ENCODE data around the gene MRPL48. TPM values are rescaled to one million over a fixed set of nuclear protein-coding genes. Genes with fewer than 3 reads are reported as not detected.
"Not testable (repeated sequence)": the region's sequence is repeated elsewhere in the genome, so short reads cannot be mapped to it uniquely, and the experiment has no call there.

The MRPL48 gene
- total RNA-seq, 1 donor from 2014 or later = 35.6 TPM

GRCh38 chr11:73875840-73876239 is 88.2 kb downstream of the MRPL48 start:
- H3K4me3 ChIP-seq = peak overlapping the region; percentile 81
- peaks cover 29% of the 10 kb centered on the region for H3K36me3 ChIP-seq
- peaks cover 39% of the 10 kb centered on the region for H3K4me1 ChIP-seq
- peak overlapping the region; percentile 89 for H3K27ac ChIP-seq (replicated peaks)
- TF ChIP-seq, protein P1, sequence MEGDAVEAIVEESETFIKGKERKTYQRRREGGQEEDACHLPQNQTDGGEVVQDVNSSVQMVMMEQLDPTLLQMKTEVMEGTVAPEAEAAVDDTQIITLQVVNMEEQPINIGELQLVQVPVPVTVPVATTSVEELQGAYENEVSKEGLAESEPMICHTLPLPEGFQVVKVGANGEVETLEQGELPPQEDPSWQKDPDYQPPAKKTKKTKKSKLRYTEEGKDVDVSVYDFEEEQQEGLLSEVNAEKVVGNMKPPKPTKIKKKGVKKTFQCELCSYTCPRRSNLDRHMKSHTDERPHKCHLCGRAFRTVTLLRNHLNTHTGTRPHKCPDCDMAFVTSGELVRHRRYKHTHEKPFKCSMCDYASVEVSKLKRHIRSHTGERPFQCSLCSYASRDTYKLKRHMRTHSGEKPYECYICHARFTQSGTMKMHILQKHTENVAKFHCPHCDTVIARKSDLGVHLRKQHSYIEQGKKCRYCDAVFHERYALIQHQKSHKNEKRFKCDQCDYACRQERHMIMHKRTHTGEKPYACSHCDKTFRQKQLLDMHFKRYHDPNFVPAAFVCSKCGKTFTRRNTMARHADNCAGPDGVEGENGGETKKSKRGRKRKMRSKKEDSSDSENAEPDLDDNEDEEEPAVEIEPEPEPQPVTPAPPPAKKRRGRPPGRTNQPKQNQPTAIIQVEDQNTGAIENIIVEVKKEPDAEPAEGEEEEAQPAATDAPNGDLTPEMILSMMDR (IDR thresholded peaks at IDR 0.05; ENCODE audit: borderline replicate concordance) = no peak
- no peak for DNase-seq
- no peaks in the 10 kb centered on the region for H3K27me3 ChIP-seq (ENCODE audit: low read depth)
- H3K9me3 ChIP-seq (replicated peaks) = no peaks in the 10 kb centered on the region
- intact Hi-C loops (cut with micrococcal nuclease) = no loop called here

GRCh38 chr11:73876424-73877310 is 89.0 kb downstream of the MRPL48 start, which contains the start of the genes COA4 and PAAF1:
Gene COA4, minus strand, starts transcription at chr11:73876846. Its CDS starts 3,468 bp downstream, at chr11:73873378.
Gene PAAF1, plus strand, starts transcription at chr11:73876999. Its CDS starts 23 bp downstream, at chr11:73877022.
- peaks cover 39% of the 10 kb centered on the region for H3K4me1 ChIP-seq
- TF ChIP-seq, protein P1 (IDR thresholded peaks at IDR 0.05; ENCODE audit: borderline replicate concordance) = no peak
- no peaks in the 10 kb centered on the region for H3K27me3 ChIP-seq (ENCODE audit: low read depth)
- DNase-seq = peak; percentile 92
- peak within 1 kb of the TSS; percentile 89 for H3K27ac ChIP-seq (replicated peaks)
- H3K9me3 ChIP-seq (replicated peaks) = no peaks in the 10 kb centered on the region
- peaks cover 21% of the 10 kb centered on the region for H3K36me3 ChIP-seq
- H3K4me3 ChIP-seq = peak within 1 kb of the TSS; percentile 81
- intact Hi-C loops (cut with micrococcal nuclease) = no loop called here

- TF ChIP-seq, protein P1 (IDR thresholded peaks at IDR 0.05; ENCODE audit: borderline replicate concordance) = no peak
- Histone ChIP-seq H3K27me3 (ENCODE audit: low read depth) (no peaks in the 10 kb centered on the region), H3K27ac (replicated peaks) (no peak overlapping the region), H3K36me3 (peaks cover 9% of the 10 kb centered on the region), H3K4me1 (peaks cover 39% of the 10 kb centered on the region), H3K9me3 (replicated peaks) (no peaks in the 10 kb centered on the region), H3K4me3 (no peak overlapping the region)
- no peak for DNase-seq
- intact Hi-C loops (cut with micrococcal nuclease) = no loop called here
Observed at GRCh38 chr11:73878771-73879170, 91.1 kb downstream of the MRPL48 start.

DNA sequence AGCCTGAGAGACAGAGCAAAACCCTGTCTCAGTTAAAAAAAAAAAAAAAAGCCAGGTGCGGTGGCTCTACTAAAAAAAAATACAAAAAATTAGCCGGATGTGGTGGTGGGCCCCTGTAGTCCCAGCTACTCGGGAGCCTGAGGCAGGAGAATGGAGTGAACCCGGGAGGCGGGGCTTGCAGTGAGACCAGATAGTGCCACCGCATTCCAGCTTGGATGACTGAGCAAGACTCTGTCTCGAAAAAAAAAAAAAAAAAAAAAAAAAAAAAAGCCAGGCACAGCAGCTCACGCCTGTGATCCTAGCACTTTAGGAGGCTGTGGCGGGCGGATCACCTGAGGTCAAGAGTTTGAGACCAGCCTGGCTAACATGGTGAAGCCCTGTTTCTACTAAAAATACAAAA is 92.8 kb downstream of the MRPL48 start:
- DNase-seq; H3K9me3 ChIP-seq (replicated peaks); H3K27ac ChIP-seq (replicated peaks); intact Hi-C loops (cut with micrococcal nuclease); H3K27me3 ChIP-seq (ENCODE audit: low read depth); H3K4me3 ChIP-seq: not testable (repeated sequence)
- Histone ChIP-seq H3K4me1 (peaks cover 32% of the 10 kb centered on the region), H3K36me3 (peaks cover 12% of the 10 kb centered on the region)

DNA sequence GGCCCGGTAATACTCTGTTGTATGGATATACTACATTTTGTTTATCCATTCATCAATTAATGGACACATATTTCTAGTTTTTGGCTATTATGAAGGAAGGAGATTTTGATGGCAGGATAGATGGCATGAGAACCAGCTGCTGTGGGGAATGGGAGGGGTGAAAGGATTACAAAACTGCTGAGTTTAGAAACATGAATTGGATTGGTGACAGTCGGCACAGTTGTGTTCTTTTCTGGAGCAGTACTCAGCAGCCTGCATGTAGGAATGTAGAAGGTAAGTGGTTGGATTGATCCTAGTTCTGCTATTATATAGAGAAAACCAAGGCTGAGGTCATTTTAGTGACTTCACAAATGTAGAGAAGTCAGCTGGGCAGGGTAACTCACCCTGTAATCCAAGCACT is 96.2 kb downstream of the MRPL48 start:
- no peak for DNase-seq
- no peaks in the 10 kb centered on the region for H3K4me1 ChIP-seq
- intact Hi-C loops (cut with micrococcal nuclease) = no loop called here
- peaks cover 25% of the 10 kb centered on the region for H3K36me3 ChIP-seq
- TF ChIP-seq, protein P1 (IDR thresholded peaks at IDR 0.05; ENCODE audit: borderline replicate concordance) = no peak
- H3K27me3 ChIP-seq (ENCODE audit: low read depth) = no peaks in the 10 kb centered on the region
- H3K27ac ChIP-seq (replicated peaks) = no peak overlapping the region
- H3K4me3 ChIP-seq = no peak overlapping the region
- no peaks in the 10 kb centered on the region for H3K9me3 ChIP-seq (replicated peaks)

- Histone ChIP-seq H3K9me3 (replicated peaks) (no peaks in the 10 kb centered on the region), H3K27ac (replicated peaks) (no peak overlapping the region), H3K36me3 (peaks cover 63% of the 10 kb centered on the region), H3K4me3 (no peak overlapping the region), H3K4me1 (no peaks in the 10 kb centered on the region), H3K27me3 (ENCODE audit: low read depth) (no peaks in the 10 kb centered on the region)
- intact Hi-C loops (cut with micrococcal nuclease) = no loop called here
- TF ChIP-seq, protein P1 (IDR thresholded peaks at IDR 0.05; ENCODE audit: borderline replicate concordance) = no peak
- DNase-seq = no peak
Observed at GRCh38 chr11:73888244-73888643, 100.6 kb downstream of the MRPL48 start.

All from left ventricle myocardium inferior (tissue), 1 donor.